Gastroesophageal sphincter (tissue), 3 donors: ENCODE results near the gene PPFIA1.

Experiments used
- EP300 ChIP-seq: sonication (generic); formaldehyde crosslinking; IDR thresholded peaks from one replicate; pipeline ENCODE4 v1.6.1; 2017; ENCODE audit warnings: antibody characterized with exemption, mild to moderate bottlenecking
- POLR2A ChIP-seq, 2 donors: fragments of 450-650 bp; IDR thresholded peaks; one replicate each; pipeline ENCODE4 v1.6.1; 2017; ENCODE audit warnings: antibody characterized with exemption in 2 of 2, mild to moderate bottlenecking in 2 of 2, moderate library complexity in 1 of 2
- POLR2AphosphoS5 ChIP-seq: sonication (generic); formaldehyde crosslinking; IDR thresholded peaks from one replicate; pipeline ENCODE4 v1.6.1; 2017; ENCODE audit warnings: antibody characterized with exemption
- TF ChIP-seq, protein P1 (sequence below), 4 experiments: fragments of 200-600 bp in 2 of 4; fragments of 450-650 bp in 2 of 4; sonication (generic) in 1 of 4; IDR thresholded peaks; one replicate each; pipeline ENCODE4 v1.5.1; 2017 to 2019; ENCODE audit warnings: antibody characterized with exemption in 4 of 4, mild to moderate bottlenecking in 2 of 4, moderate library complexity in 2 of 4

DNA sequence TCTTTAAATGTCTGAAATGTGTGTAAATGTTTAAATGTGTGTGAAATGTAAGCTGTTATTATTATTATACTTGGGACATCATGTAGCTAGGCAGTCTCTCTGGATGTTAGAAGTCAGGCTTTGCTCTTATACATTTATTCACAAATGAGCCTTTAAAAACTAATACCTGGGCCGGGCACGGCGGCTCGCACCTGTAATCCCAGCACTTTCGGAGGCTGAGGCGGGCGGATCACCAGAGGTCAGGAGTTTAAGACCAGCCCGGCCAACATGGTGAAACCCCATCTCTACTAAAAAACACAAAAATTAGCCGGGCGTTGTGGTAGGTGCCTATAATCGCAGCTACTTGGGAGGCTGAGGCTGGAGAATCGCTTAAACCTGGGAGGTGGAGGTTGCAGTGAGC is 106.1 kb downstream of the PPFIA1 start:
- TF ChIP-seq, protein P1, sequence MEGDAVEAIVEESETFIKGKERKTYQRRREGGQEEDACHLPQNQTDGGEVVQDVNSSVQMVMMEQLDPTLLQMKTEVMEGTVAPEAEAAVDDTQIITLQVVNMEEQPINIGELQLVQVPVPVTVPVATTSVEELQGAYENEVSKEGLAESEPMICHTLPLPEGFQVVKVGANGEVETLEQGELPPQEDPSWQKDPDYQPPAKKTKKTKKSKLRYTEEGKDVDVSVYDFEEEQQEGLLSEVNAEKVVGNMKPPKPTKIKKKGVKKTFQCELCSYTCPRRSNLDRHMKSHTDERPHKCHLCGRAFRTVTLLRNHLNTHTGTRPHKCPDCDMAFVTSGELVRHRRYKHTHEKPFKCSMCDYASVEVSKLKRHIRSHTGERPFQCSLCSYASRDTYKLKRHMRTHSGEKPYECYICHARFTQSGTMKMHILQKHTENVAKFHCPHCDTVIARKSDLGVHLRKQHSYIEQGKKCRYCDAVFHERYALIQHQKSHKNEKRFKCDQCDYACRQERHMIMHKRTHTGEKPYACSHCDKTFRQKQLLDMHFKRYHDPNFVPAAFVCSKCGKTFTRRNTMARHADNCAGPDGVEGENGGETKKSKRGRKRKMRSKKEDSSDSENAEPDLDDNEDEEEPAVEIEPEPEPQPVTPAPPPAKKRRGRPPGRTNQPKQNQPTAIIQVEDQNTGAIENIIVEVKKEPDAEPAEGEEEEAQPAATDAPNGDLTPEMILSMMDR (IDR thresholded peaks at IDR 0.05) = no peak
- TF ChIP-seq POLR2A (IDR thresholded peaks at IDR 0.05) (no peak), POLR2AphosphoS5 (no peak), EP300 (no peak)
